Uterus (tissue), 2 donors: Measurements from ENCODE around the gene KLK13.

Experiments used
- CTCF ChIP-seq, 4 experiments: fragments of 200-600 bp in 2 of 4; fragments of 450-650 bp in 2 of 4; sonication (generic) in 2 of 4; IDR thresholded peaks; one replicate each; pipeline ENCODE4 v1.5.1; 2016 to 2019; ENCODE audit warnings: antibody characterized with exemption in 4 of 4, mild to moderate bottlenecking in 2 of 4, moderate library complexity in 1 of 4
- POLR2A ChIP-seq, 2 donors: fragments of 450-650 bp; IDR thresholded peaks; one replicate each; pipeline ENCODE4 v1.6.1; 2016; ENCODE audit warnings: antibody characterized with exemption in 2 of 2, mild to moderate bottlenecking in 1 of 2, moderate library complexity in 1 of 2

DNA sequence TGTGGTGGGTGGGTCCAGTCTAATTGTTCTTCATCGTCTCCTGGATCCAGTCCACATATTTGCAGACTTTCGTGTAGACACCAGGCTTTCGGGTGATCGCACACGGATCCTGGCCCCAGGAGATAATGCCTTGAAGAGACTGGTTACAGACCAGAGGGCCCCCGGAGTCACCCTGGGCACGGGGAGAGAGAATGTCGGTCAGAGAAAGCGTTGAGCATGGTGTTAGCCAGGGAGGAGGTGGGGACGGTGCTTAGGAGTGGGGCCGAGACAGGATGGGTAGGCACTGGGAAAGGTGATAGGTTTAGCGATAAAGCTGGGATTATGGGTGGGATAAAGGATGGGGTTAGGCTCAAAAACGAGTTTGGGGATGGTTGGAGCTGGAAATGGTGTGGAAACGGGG, 42.4 kb downstream of the KLK13 start:
- TF ChIP-seq POLR2A (IDR thresholded peaks at IDR 0.05) (no peak), CTCF (IDR thresholded peaks at IDR 0.05) (no peak)
